ENCODE measurements around the gene BAX. TPM values are rescaled to one million over a fixed set of nuclear protein-coding genes. Genes with fewer than 3 reads are reported as not detected.

Gene BAX
- polyA plus RNA-seq, 1 of the 3 experiments (the other 2 are of a cell fraction), result 640 TPM

- Histone ChIP-seq H3K9me2 (no peaks in the 10 kb centered on the region), H3K79me2 (ENCODE audit: insufficient read depth) (no peaks in the 10 kb centered on the region), H3K9me3 (no peaks in the 10 kb centered on the region), H3K9ac (no peak overlapping the region), H3K27me3 (ENCODE audit: insufficient read depth) (no peaks in the 10 kb centered on the region), H3K4me1 (ENCODE audit: control insufficient read depth in 1 of 2, insufficient read depth in 2 of 2, low read depth in 1 of 2, low read length in 1 of 2) (no peaks in the 10 kb centered on the region), H3K27ac (ENCODE audit: low read depth in 2 of 2, low read length in 1 of 2) (no peak overlapping the region), H2AFZ (ENCODE audit: low read depth) (no peak overlapping the region), H3K4me3 (ENCODE audit: low read depth in 2 of 2, low read length in 1 of 2) (no peak overlapping the region), H3F3A (replicated peaks; ENCODE audit: insufficient read depth) (no peaks in the 10 kb centered on the region), H4K20me1 (ENCODE audit: insufficient read depth) (no peaks in the 10 kb centered on the region), H3K4me2 (no peak overlapping the region), H3K36me3 (replicated peaks in 1 of 2; ENCODE audit: control insufficient read depth in 1 of 2, insufficient read depth in 2 of 2, low read length in 1 of 2) (peaks cover 28 to 44% of the 10 kb centered on the region in 2 experiments)
- WGBS (ENCODE audit: low lambda C conversion rate), result 91% methylated on average over 8 of the region's 8 CpGs
- POLR2A ChIA-PET, result no interaction called here
- no peak for DNase-seq
- TF ChIP-seq GABPA (IDR thresholded peaks at IDR 0.05; ENCODE audit: low read depth) (no peak), POLR2AphosphoS5 (IDR thresholded peaks at IDR 0.05; ENCODE audit: low read depth, low read length) (no peak), NRF1 (IDR thresholded peaks at IDR 0.05; ENCODE audit: low read depth, low read length) (no peak), SIN3A (IDR thresholded peaks at IDR 0.05; ENCODE audit: borderline replicate concordance, low read depth, low read length) (no peak)
- CTCF ChIA-PET, result no interaction called here
These were observed 40.5 kb upstream of the BAX start for GRCh38 chr19:48914181-48914580.

- no peak overlapping the region for H3K27ac ChIP-seq (ENCODE audit: low read depth in 2 of 2, low read length in 1 of 2)
- POLR2A ChIA-PET, result interaction anchor here (1.2 kb wide), 1 partner anchor 9 kb away, joined by 3 read pairs; no protein-coding TSS in a partner anchor
- no peaks in the 10 kb centered on the region for H3K79me2 ChIP-seq (ENCODE audit: insufficient read depth)
- TF ChIP-seq RCOR1 (IDR thresholded peaks at IDR 0.05; ENCODE audit: low read length), result no peak
- H3K27me3 ChIP-seq (ENCODE audit: insufficient read depth), result no peaks in the 10 kb centered on the region
- CTCF ChIA-PET, result no interaction called here
- H3K4me1 ChIP-seq (ENCODE audit: control insufficient read depth in 1 of 2, insufficient read depth in 2 of 2, low read depth in 1 of 2, low read length in 1 of 2), result no peaks in the 10 kb centered on the region
- no peak overlapping the region for H3K4me2 ChIP-seq
- no peaks in the 10 kb centered on the region for H3F3A ChIP-seq (replicated peaks; ENCODE audit: insufficient read depth)
- 85% methylated on average over 8 of the region's 8 CpGs for WGBS (ENCODE audit: low lambda C conversion rate)
- no peaks in the 10 kb centered on the region for H3K9me2 ChIP-seq
- no peak overlapping the region for H3K4me3 ChIP-seq (ENCODE audit: low read depth in 2 of 2, low read length in 1 of 2)
- no peaks in the 10 kb centered on the region for H3K9me3 ChIP-seq
- no peak overlapping the region for H2AFZ ChIP-seq (ENCODE audit: low read depth)
- peaks cover 25 to 44% of the 10 kb centered on the region in 2 experiments for H3K36me3 ChIP-seq (replicated peaks in 1 of 2; ENCODE audit: control insufficient read depth in 1 of 2, insufficient read depth in 2 of 2, low read length in 1 of 2)
- no peaks in the 10 kb centered on the region for H4K20me1 ChIP-seq (ENCODE audit: insufficient read depth)
- H3K9ac ChIP-seq, result no peak overlapping the region
- no peak for DNase-seq
These were observed 38.9 kb upstream of the BAX start for GRCh38 chr19:48915757-48916156.

GRCh38 chr19:48918071-48918470 lies 36.6 kb upstream of the BAX start:
- no peaks in the 10 kb centered on the region for H3K79me2 ChIP-seq (ENCODE audit: insufficient read depth)
- H2AFZ ChIP-seq (ENCODE audit: low read depth), result no peak overlapping the region
- H3K4me2 ChIP-seq, result no peak overlapping the region
- CTCF ChIA-PET, result no interaction called here
- no peak overlapping the region for H3K9ac ChIP-seq
- WGBS (ENCODE audit: low lambda C conversion rate), result 96% methylated on average over 6 of the region's 6 CpGs
- POLR2A ChIA-PET, result no interaction called here
- TF ChIP-seq RAD21 (IDR thresholded peaks at IDR 0.05; ENCODE audit: low read length), result no peak
- no peak for TF ChIP-seq FOXJ3 (CRISPR knock-in tag; IDR thresholded peaks at IDR 0.05)
- no peak for TF ChIP-seq GABPA (IDR thresholded peaks at IDR 0.05; ENCODE audit: low read depth)
- TF ChIP-seq, protein P1, sequence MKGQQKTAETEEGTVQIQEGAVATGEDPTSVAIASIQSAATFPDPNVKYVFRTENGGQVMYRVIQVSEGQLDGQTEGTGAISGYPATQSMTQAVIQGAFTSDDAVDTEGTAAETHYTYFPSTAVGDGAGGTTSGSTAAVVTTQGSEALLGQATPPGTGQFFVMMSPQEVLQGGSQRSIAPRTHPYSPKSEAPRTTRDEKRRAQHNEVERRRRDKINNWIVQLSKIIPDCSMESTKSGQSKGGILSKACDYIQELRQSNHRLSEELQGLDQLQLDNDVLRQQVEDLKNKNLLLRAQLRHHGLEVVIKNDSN (IDR thresholded peaks at IDR 0.05; ENCODE audit: borderline replicate concordance, low read depth), result no peak
- no peak for TF ChIP-seq TEAD4 (IDR thresholded peaks at IDR 0.05; ENCODE audit: borderline replicate concordance, insufficient read depth)
- no peak for TF ChIP-seq EZH2phosphoT487 (IDR thresholded peaks at IDR 0.05; ENCODE audit: borderline replicate concordance, low read depth)
- no peak for TF ChIP-seq EP300 (IDR thresholded peaks at IDR 0.05; ENCODE audit: borderline replicate concordance in 1 of 2, low read depth in 1 of 2, low read length in 1 of 2)
- no peak for TF ChIP-seq TCF12 (IDR thresholded peaks at IDR 0.05)
- TF ChIP-seq MEF2A (IDR thresholded peaks at IDR 0.05; ENCODE audit: borderline replicate concordance, low read depth), result no peak
- TF ChIP-seq POLR2AphosphoS5 (IDR thresholded peaks at IDR 0.05; ENCODE audit: low read depth, low read length), result no peak
- TF ChIP-seq FOXM1 (IDR thresholded peaks at IDR 0.05; ENCODE audit: low read depth), result no peak
- TF ChIP-seq NFIC (IDR thresholded peaks at IDR 0.05; ENCODE audit: borderline replicate concordance), result no peak
- TF ChIP-seq, protein P2, sequence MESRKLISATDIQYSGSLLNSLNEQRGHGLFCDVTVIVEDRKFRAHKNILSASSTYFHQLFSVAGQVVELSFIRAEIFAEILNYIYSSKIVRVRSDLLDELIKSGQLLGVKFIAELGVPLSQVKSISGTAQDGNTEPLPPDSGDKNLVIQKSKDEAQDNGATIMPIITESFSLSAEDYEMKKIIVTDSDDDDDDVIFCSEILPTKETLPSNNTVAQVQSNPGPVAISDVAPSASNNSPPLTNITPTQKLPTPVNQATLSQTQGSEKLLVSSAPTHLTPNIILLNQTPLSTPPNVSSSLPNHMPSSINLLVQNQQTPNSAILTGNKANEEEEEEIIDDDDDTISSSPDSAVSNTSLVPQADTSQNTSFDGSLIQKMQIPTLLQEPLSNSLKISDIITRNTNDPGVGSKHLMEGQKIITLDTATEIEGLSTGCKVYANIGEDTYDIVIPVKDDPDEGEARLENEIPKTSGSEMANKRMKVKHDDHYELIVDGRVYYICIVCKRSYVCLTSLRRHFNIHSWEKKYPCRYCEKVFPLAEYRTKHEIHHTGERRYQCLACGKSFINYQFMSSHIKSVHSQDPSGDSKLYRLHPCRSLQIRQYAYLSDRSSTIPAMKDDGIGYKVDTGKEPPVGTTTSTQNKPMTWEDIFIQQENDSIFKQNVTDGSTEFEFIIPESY (IDR thresholded peaks at IDR 0.05; ENCODE audit: borderline replicate concordance, low read depth), result no peak
- no peak for TF ChIP-seq NRF1 (IDR thresholded peaks at IDR 0.05; ENCODE audit: low read depth, low read length)
- TF ChIP-seq RCOR1 (IDR thresholded peaks at IDR 0.05; ENCODE audit: low read length), result no peak
- TF ChIP-seq CHD2 (IDR thresholded peaks at IDR 0.05; ENCODE audit: low read length, partially characterized antibody), result no peak
- H3K9me3 ChIP-seq, result no peaks in the 10 kb centered on the region
- no peak overlapping the region for H3K4me3 ChIP-seq (ENCODE audit: low read depth in 2 of 2, low read length in 1 of 2)
- H3K36me3 ChIP-seq (replicated peaks in 1 of 2; ENCODE audit: control insufficient read depth in 1 of 2, insufficient read depth in 2 of 2, low read length in 1 of 2), result peaks cover 17 to 27% of the 10 kb centered on the region in 2 experiments
- no peak for DNase-seq
- H4K20me1 ChIP-seq (ENCODE audit: insufficient read depth), result no peaks in the 10 kb centered on the region
- H3K4me1 ChIP-seq (ENCODE audit: control insufficient read depth in 1 of 2, insufficient read depth in 2 of 2, low read depth in 1 of 2, low read length in 1 of 2), result no peaks in the 10 kb centered on the region
- H3F3A ChIP-seq (replicated peaks; ENCODE audit: insufficient read depth), result no peaks in the 10 kb centered on the region
- H3K27ac ChIP-seq (ENCODE audit: low read depth in 2 of 2, low read length in 1 of 2), result no peak overlapping the region
- no peaks in the 10 kb centered on the region for H3K9me2 ChIP-seq
- no peaks in the 10 kb centered on the region for H3K27me3 ChIP-seq (ENCODE audit: insufficient read depth)

Data from SK-N-SH (cell line).